Upper lobe of right lung (tissue), 1 donor: ENCODE results near the gene PTH1R. TPM values are rescaled to one million over a fixed set of nuclear protein-coding genes. Genes with fewer than 3 reads are reported as not detected.

Experiments
- ATAC-seq: fragments of 200-7000 bp; cut with Tn5 transposase; one replicate; pipeline ENCODE4 v1.9.1; 2020; ENCODE audit warnings: mild to moderate bottlenecking, moderate library complexity
- DNase-seq: peaks from one replicate; pipeline ENCODE4 v3.0.0-alpha.2; 2020
- H3K27ac ChIP-seq: fragments of 200-600 bp; one replicate; pipeline ENCODE4 v1.8.0; 2022
- H3K27me3 ChIP-seq: fragments of 200-600 bp; one replicate; pipeline ENCODE4 v1.8.0; 2022; ENCODE audit warnings: mild to moderate bottlenecking
- H3K36me3 ChIP-seq: fragments of 200-600 bp; one replicate; pipeline ENCODE4 v1.8.0; 2022
- H3K4me1 ChIP-seq: fragments of 200-600 bp; one replicate; pipeline ENCODE4 v1.8.0; 2022
- H3K4me3 ChIP-seq: fragments of 200-600 bp; one replicate; pipeline ENCODE4 v1.8.0; 2022; ENCODE audit warnings: mild to moderate bottlenecking
- H3K9me3 ChIP-seq: fragments of 200-600 bp; one replicate; pipeline ENCODE4 v1.8.0; 2022
- CTCF ChIP-seq: fragments of 200-600 bp; IDR thresholded peaks from one replicate; pipeline ENCODE4 v1.8.0; 2022; ENCODE audit warnings: antibody characterized with exemption
- intact Hi-C: fragments of 100-400 bp; cut with DNase I; formaldehyde crosslinking; loops from one replicate; pipeline ENCODE4 v1.11.0; 2022
- total RNA-seq: library from RNA; stranded (reverse); fragmentation: NEBNext Ultra II Directional; extraction: Animal tissue kit (Norgen Biotek cat#: 25700); gene quantifications from one replicate; pipeline ENCODE4 v1.2.1, GENCODE V29; 2021
- donor health status: DM: no; HTN: yes; CAD: no; lungs with severe emphysema.

The PTH1R gene
- total RNA-seq, 1 donor from 2014 or later, result 14.9 TPM

- Histone ChIP-seq H3K4me3 (no peak overlapping the region), H3K4me1 (no peaks in the 10 kb centered on the region), H3K9me3 (no peaks in the 10 kb centered on the region), H3K27me3 (no peaks in the 10 kb centered on the region), H3K36me3 (peaks cover 61% of the 10 kb centered on the region), H3K27ac (no peak overlapping the region)
- ATAC-seq (no peak), DNase-seq (no peak)
- no peak for TF ChIP-seq CTCF
- intact Hi-C loops, result no loop called here
These were observed 40.7 kb downstream of the PTH1R start for GRCh38 chr3:46918202-46918601.

GRCh38 chr3:46918634-46919033 is 41.1 kb downstream of the PTH1R start:
- H3K9me3 ChIP-seq, result no peaks in the 10 kb centered on the region
- ATAC-seq, result no peak
- no peaks in the 10 kb centered on the region for H3K4me1 ChIP-seq
- no peak for TF ChIP-seq CTCF
- H3K36me3 ChIP-seq, result peaks cover 65% of the 10 kb centered on the region
- H3K4me3 ChIP-seq, result no peak overlapping the region
- intact Hi-C loops, result no loop called here
- DNase-seq, result no peak
- no peak overlapping the region for H3K27ac ChIP-seq
- H3K27me3 ChIP-seq, result no peaks in the 10 kb centered on the region

- intact Hi-C loops, result loop anchor here (5.0 kb wide), 1 partner anchor 76 kb away; no protein-coding TSS in a partner anchor
- Histone ChIP-seq H3K36me3 (peaks cover 89% of the 10 kb centered on the region), H3K9me3 (no peaks in the 10 kb centered on the region), H3K4me3 (no peak overlapping the region), H3K27ac (no peak overlapping the region), H3K27me3 (no peaks in the 10 kb centered on the region), H3K4me1 (peaks cover 7% of the 10 kb centered on the region)
- DNase-seq (no peak), ATAC-seq (no peak)
- no peak for TF ChIP-seq CTCF
These were observed 43.5 kb downstream of the PTH1R start for GRCh38 chr3:46921041-46921440.

GRCh38 chr3:46921871-46922271 is 44.4 kb downstream of the PTH1R start:
- intact Hi-C loops, result loop anchor here (5.0 kb wide), 1 partner anchor 75 kb away; no protein-coding TSS in a partner anchor

GRCh38 chr3:46922426-46922825 is 44.9 kb downstream of the PTH1R start:
- Histone ChIP-seq H3K36me3 (peaks cover 95% of the 10 kb centered on the region), H3K9me3 (no peaks in the 10 kb centered on the region), H3K4me1 (peaks cover 21% of the 10 kb centered on the region), H3K27me3 (no peaks in the 10 kb centered on the region), H3K4me3 (no peak overlapping the region), H3K27ac (no peak overlapping the region)
- intact Hi-C loops, result loop anchor here (5.0 kb wide), 1 partner anchor 75 kb away; no protein-coding TSS in a partner anchor
- ATAC-seq (no peak), DNase-seq (no peak)
- no peak for TF ChIP-seq CTCF

More at GRCh38 chr3:46921871-46922271, 44.4 kb downstream of the PTH1R start:
- Histone ChIP-seq H3K36me3 (peaks cover 97% of the 10 kb centered on the region), H3K4me3 (no peak overlapping the region), H3K27ac (no peak overlapping the region), H3K9me3 (no peaks in the 10 kb centered on the region), H3K27me3 (no peaks in the 10 kb centered on the region), H3K4me1 (peaks cover 15% of the 10 kb centered on the region)
- ATAC-seq (no peak), DNase-seq (no peak)
- TF ChIP-seq CTCF, result no peak
